Right lung (tissue), 5 donors: ENCODE data around the gene THADA. TPM values are rescaled to one million over a fixed set of nuclear protein-coding genes. Genes with fewer than 3 reads are reported as not detected.

Experiments
- DNase-seq, 2 donors: peaks; one replicate each; pipeline ENCODE4 v3.0.0-alpha.2; 2013
- polyA plus RNA-seq, 5 donors: library from polyadenylated mRNA; unstranded; fragments of 120-200 nt; gene quantifications; one replicate each; pipeline versions ENCODE4 v1.2.1 to v1.2.3, GENCODE V29; 2013; ENCODE audit warnings: inconsistent platforms in 1 of 5, low replicate concordance in 1 of 5; ENCODE audit not compliant: insufficient read length in 5 of 5, insufficient read depth in 1 of 5

THADA gene
- polyA plus RNA-seq, 5 donors = 33.8 to 42.1 (median 36.6) TPM

- DNase-seq = peak; percentile 57 to 68
These were observed 370.6 kb downstream of the THADA start for GRCh38 chr2:43225093-43225787.

- DNase-seq = peak in 1 of 2 donors; percentile 24
These were observed 371.2 kb downstream of the THADA start for GRCh38 chr2:43224571-43225092.

- peak; percentile 57 to 64 for DNase-seq
These were observed 371.7 kb downstream of the THADA start for GRCh38 chr2:43224131-43224570.

GRCh38 chr2:43223521-43224001, 372.3 kb downstream of the THADA start:
- no peak for DNase-seq

- DNase-seq = no peak
These were observed 373.1 kb downstream of the THADA start for GRCh38 chr2:43222475-43223309.

GRCh38 chr2:43221763-43222474, 373.9 kb downstream of the THADA start:
- peak; percentile 89 to 94 for DNase-seq

- peak; percentile 87 to 88 for DNase-seq
These were observed 374.6 kb downstream of the THADA start for GRCh38 chr2:43221124-43221762.

- no peak for DNase-seq
These were observed 375.1 kb downstream of the THADA start for GRCh38 chr2:43220760-43221123.

- no peak for DNase-seq
These were observed 375.5 kb downstream of the THADA start for GRCh38 chr2:43220229-43220751.

- peak; percentile 62 to 72 for DNase-seq
These were observed 376.2 kb downstream of the THADA start for GRCh38 chr2:43219383-43220228.

- DNase-seq = peak in 1 of 2 donors; percentile 37
These were observed 377.0 kb downstream of the THADA start for GRCh38 chr2:43218702-43219382.

GRCh38 chr2:43218155-43218701, 377.6 kb downstream of the THADA start:
- DNase-seq = peak in 1 of 2 donors; percentile 58

GRCh38 chr2:43217228-43218154, 378.3 kb downstream of the THADA start:
- DNase-seq = peak in 1 of 2 donors; percentile 34

GRCh38 chr2:43216629-43217028, 379.2 kb downstream of the THADA start:
- DNase-seq = no peak

- no peak for DNase-seq
These were observed 380.1 kb downstream of the THADA start for GRCh38 chr2:43215673-43216255.

GRCh38 chr2:43214253-43214652, 381.6 kb downstream of the THADA start:
- DNase-seq = no peak

GRCh38 chr2:43212931-43213330, 382.9 kb downstream of the THADA start:
- no peak for DNase-seq
